LNCaP clone FGC (cell line): ENCODE data around the gene ZNRF2.

ENCODE experiments used
- DNase-seq: peaks from one replicate; pipeline ENCODE4 v3.0.0-alpha.2; 2011; ENCODE audit warnings: low read depth
- H3K4me3 ChIP-seq: 2 replicates; pipeline ENCODE4 v1.5.1; 2011; ENCODE audit warnings: mild to moderate bottlenecking, low read depth, low read length, control low read depth
- TF ChIP-seq, protein P1 (sequence below): IDR thresholded peaks from 2 replicates; pipeline ENCODE4 v1.5.1; 2012; ENCODE audit warnings: mild to moderate bottlenecking; ENCODE audit not compliant: control insufficient read depth, insufficient read depth; ENCODE audit errors: extremely low read depth

Gene ZNRF2

DNA sequence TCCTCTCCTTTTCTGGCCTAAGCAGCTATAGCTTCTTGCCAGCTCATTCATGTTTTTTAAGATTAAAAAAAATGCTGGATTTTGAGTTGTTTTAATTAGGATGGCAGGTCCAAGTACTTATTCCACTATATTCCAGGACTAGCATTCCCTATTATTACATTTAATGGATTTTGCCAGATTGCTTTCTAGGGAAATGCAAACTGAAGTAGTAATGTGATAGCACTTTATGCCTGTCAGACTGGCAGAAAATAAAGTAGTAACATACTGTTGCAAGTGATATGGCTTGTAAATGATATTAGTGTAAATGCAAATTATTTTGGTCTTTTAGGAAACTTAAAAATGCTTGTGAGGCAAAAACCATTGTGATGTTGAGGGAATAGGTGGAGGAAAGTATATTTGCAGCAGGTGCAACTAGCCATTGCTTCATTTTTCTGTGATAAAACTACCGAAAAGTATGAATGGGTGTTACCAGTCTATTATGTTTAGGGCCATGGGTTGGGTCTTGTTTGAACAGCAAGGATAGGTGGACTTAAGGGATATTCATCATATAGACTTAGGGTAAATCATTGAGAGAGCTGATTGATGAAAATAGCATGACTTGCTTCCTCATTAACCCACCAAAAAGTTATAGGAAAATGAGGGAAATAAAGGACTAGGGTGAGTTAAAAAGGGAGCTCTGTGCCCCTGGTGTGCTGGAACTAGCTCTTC lies 19.9 kb downstream of the ZNRF2 start:
- no peak overlapping the region for H3K4me3 ChIP-seq
- no peak for DNase-seq

DNA sequence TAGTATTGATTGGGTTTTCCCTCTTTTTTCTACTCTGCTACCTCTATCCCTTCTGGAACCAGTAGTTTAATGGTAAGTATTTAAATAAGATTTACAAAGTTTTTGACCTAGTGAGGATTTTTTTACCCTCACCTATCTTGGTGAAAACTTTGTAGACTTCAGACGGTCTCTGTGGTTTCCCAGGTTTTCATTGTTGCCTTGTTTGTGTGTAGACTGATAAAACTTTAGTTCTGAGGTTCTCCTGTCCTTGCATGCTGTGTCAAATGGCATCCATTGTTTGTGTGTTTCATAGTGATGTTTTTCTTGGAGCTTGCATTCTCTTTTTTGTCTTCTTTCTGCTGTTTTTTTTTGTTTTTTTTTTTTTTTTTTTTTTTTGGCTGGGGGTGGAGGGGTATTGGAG lies 22.6 kb downstream of the ZNRF2 start:
- TF ChIP-seq, protein P1, sequence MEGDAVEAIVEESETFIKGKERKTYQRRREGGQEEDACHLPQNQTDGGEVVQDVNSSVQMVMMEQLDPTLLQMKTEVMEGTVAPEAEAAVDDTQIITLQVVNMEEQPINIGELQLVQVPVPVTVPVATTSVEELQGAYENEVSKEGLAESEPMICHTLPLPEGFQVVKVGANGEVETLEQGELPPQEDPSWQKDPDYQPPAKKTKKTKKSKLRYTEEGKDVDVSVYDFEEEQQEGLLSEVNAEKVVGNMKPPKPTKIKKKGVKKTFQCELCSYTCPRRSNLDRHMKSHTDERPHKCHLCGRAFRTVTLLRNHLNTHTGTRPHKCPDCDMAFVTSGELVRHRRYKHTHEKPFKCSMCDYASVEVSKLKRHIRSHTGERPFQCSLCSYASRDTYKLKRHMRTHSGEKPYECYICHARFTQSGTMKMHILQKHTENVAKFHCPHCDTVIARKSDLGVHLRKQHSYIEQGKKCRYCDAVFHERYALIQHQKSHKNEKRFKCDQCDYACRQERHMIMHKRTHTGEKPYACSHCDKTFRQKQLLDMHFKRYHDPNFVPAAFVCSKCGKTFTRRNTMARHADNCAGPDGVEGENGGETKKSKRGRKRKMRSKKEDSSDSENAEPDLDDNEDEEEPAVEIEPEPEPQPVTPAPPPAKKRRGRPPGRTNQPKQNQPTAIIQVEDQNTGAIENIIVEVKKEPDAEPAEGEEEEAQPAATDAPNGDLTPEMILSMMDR, result no peak
- H3K4me3 ChIP-seq, result no peak overlapping the region
- DNase-seq, result no peak

More for the DNA sequence above, 19.9 kb downstream of the ZNRF2 start:
- TF ChIP-seq, protein P1, result no peak

DNA sequence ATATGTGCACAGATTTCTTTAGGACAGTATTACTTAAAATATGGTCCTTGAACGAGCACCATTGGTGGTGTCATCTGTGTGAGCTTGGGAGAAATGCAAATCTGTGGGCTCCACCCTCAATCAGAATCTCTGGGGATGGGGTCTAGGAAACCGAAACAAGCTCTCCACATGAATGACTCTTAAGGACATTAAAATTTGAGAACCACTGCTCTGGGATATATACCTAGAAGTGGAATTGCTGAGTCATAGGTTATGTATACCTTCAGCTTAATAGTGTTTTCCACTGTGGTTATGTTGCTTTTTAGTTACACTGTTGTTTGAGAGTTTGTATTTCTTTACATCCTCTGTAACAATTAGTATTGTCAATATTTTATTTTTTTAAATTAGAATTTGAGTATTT lies 24.0 kb downstream of the ZNRF2 start:
- no peak overlapping the region for H3K4me3 ChIP-seq
- DNase-seq, result no peak
- TF ChIP-seq, protein P1, result no peak

DNA sequence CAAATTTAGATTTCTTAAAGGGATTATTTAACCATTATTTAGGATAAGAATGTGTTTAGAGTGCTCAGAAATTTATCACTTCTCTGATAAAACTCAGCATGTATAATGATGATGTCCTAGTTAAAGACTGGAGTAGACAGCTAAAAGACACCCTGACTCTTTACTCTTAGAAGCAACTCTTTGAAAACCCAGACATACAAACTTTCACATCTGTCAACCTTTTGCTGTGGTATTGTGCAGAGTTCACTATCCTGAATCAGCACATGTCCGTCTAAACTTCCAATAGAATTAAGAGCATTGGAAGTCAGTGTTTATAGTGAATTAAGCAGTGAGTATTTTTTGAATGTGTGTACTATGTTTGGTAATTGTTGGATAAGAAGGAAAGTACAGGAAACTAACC lies 24.9 kb downstream of the ZNRF2 start:
- H3K4me3 ChIP-seq, result no peak overlapping the region
- TF ChIP-seq, protein P1, result no peak

DNA sequence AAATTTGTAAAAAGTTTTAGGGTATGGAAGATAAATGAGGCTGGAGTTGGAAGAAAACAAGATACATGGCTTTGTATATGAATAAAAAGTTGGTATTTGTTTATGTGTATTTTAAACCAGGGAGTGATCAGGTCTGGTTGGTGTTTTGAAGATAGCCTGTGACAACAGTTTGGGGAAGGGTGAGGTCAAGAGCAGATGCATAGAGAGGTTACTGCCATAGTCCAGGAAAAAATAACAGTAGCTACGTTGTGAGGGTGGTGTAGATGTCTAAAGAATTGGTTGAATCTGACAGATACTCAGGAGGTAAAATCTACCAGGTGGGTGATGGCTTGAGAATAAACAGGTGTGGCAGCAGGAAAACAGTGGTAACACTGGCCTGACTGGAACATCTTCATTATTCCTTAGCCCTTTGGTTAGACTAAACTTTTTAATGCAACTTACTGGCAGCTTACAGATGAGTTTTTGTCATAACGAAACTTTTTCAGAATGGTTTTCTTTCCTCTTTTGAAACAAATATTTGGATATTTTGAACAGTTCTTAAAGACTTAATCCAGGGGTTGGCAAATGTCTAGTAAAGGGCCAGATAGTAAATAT lies 25.5 kb downstream of the ZNRF2 start:
- DNase-seq, result no peak
- TF ChIP-seq, protein P1, result no peak
- H3K4me3 ChIP-seq, result no peak overlapping the region

More for the DNA sequence above, 24.9 kb downstream of the ZNRF2 start:
- no peak for DNase-seq

DNA sequence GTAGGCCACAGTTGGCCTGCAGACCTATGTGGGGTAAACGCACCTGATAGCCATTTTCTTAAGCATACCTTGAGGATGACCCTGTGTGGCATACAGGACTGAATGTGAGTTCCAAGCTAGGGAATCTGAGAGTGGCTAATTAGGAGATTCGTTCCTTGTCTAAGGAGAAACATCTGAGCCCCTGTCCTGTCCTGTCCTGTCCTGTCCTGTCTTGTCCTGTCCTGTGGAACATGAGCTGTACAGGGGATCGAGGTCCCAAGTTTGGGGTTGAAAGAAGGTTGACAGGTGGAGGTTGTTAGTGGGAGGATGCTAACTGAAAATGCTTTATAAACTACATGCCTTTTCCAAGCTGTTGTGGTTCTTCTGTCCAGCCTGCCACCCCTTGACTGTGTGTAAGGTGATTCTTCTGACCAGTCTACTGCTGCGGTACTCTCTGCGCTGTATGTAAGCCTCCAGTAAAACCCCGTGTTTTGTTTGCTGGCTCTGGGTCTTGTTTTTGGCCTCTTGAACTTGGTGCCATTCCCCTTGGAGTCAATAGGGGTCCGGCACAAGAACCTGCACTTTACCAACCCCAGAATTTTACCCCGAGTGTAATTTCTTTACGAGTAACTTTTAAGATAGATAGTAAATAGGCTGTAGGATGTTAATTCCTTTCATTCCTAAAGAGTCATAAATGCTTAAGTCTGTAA lies 26.4 kb downstream of the ZNRF2 start:
- H3K4me3 ChIP-seq, result no peak overlapping the region
- TF ChIP-seq, protein P1, result no peak
- DNase-seq, result no peak
